Measurements from ENCODE around the gene MRPS27.

DNA sequence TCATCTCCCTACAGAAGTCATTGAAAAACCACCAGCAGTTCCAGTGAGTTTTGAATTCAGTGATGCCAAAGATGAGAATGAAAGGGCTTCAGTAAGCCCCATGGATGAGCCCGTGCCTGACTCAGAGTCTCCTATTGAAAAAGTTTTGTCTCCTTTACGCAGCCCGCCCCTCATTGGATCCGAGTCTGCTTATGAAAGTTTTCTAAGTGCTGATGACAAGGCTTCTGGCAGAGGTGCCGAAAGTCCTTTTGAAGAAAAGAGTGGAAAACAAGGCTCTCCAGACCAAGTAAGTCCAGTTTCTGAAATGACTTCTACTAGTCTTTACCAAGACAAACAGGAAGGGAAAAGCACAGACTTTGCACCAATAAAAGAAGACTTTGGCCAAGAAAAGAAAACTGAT, 122.6 kb downstream of the MRPS27 start:
- TF ChIP-seq, protein P1, sequence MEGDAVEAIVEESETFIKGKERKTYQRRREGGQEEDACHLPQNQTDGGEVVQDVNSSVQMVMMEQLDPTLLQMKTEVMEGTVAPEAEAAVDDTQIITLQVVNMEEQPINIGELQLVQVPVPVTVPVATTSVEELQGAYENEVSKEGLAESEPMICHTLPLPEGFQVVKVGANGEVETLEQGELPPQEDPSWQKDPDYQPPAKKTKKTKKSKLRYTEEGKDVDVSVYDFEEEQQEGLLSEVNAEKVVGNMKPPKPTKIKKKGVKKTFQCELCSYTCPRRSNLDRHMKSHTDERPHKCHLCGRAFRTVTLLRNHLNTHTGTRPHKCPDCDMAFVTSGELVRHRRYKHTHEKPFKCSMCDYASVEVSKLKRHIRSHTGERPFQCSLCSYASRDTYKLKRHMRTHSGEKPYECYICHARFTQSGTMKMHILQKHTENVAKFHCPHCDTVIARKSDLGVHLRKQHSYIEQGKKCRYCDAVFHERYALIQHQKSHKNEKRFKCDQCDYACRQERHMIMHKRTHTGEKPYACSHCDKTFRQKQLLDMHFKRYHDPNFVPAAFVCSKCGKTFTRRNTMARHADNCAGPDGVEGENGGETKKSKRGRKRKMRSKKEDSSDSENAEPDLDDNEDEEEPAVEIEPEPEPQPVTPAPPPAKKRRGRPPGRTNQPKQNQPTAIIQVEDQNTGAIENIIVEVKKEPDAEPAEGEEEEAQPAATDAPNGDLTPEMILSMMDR (IDR thresholded peaks at IDR 0.05) = no peak
- no peak for TF ChIP-seq POLR2A (IDR thresholded peaks at IDR 0.05)
